ENCODE measurements around the gene POTEG.
"Not testable (repeated sequence)": the region's sequence is repeated elsewhere in the genome, so short reads cannot be mapped to it uniquely, and the experiment has no call there.

Gene POTEG

GRCh38 chr14:19371767-19372166 lies 62.4 kb downstream of the POTEG start:
- not testable (repeated sequence) for H3K36me3 ChIP-seq (ENCODE audit: control insufficient read depth, low read length); H3K27ac ChIP-seq (ENCODE audit: low read depth, low read length); H3K27me3 ChIP-seq (ENCODE audit: control insufficient read depth, low read length); H3K4me2 ChIP-seq (ENCODE audit: low read length); H4K20me1 ChIP-seq (ENCODE audit: control insufficient read depth, insufficient read depth, low read depth, low read length); H3K4me3 ChIP-seq (ENCODE audit: low read length); H3K9me2 ChIP-seq (replicated peaks; ENCODE audit: control insufficient read depth, low read length); H3K79me2 ChIP-seq (ENCODE audit: control insufficient read depth, low read length); H3K4me1 ChIP-seq (ENCODE audit: control insufficient read depth, low read length); H3K9me3 ChIP-seq (ENCODE audit: control insufficient read depth, insufficient read depth, low read length); H3F3A ChIP-seq (ENCODE audit: control insufficient read depth, insufficient read depth)

GRCh38 chr14:19362803-19363202 lies 71.3 kb downstream of the POTEG start:
- not testable (repeated sequence) for H3F3A ChIP-seq (ENCODE audit: control insufficient read depth, insufficient read depth); H3K4me2 ChIP-seq (ENCODE audit: low read length); H3K4me3 ChIP-seq (ENCODE audit: low read length); H3K9me2 ChIP-seq (replicated peaks; ENCODE audit: control insufficient read depth, low read length); H3K79me2 ChIP-seq (ENCODE audit: control insufficient read depth, low read length); H4K20me1 ChIP-seq (ENCODE audit: control insufficient read depth, insufficient read depth, low read depth, low read length); H3K27me3 ChIP-seq (ENCODE audit: control insufficient read depth, low read length); H3K27ac ChIP-seq (ENCODE audit: low read depth, low read length); H3K9me3 ChIP-seq (ENCODE audit: control insufficient read depth, insufficient read depth, low read length); H3K4me1 ChIP-seq (ENCODE audit: control insufficient read depth, low read length); H3K36me3 ChIP-seq (ENCODE audit: control insufficient read depth, low read length)

GRCh38 chr14:19362323-19362722 lies 71.8 kb downstream of the POTEG start:
- not testable (repeated sequence) for H3F3A ChIP-seq (ENCODE audit: control insufficient read depth, insufficient read depth); H3K9me3 ChIP-seq (ENCODE audit: control insufficient read depth, insufficient read depth, low read length); H4K20me1 ChIP-seq (ENCODE audit: control insufficient read depth, insufficient read depth, low read depth, low read length); H3K4me3 ChIP-seq (ENCODE audit: low read length); H3K4me2 ChIP-seq (ENCODE audit: low read length); H3K79me2 ChIP-seq (ENCODE audit: control insufficient read depth, low read length); H3K9me2 ChIP-seq (replicated peaks; ENCODE audit: control insufficient read depth, low read length); H3K27ac ChIP-seq (ENCODE audit: low read depth, low read length); H3K27me3 ChIP-seq (ENCODE audit: control insufficient read depth, low read length); H3K4me1 ChIP-seq (ENCODE audit: control insufficient read depth, low read length); H3K36me3 ChIP-seq (ENCODE audit: control insufficient read depth, low read length)

- not testable (repeated sequence) for H3K4me3 ChIP-seq (ENCODE audit: low read length); H4K20me1 ChIP-seq (ENCODE audit: control insufficient read depth, insufficient read depth, low read depth, low read length)
These were observed 72.4 kb downstream of the POTEG start for GRCh38 chr14:19361636-19362253.

GRCh38 chr14:19360937-19361635 lies 73.1 kb downstream of the POTEG start:
- H3K27me3 ChIP-seq (ENCODE audit: control insufficient read depth, low read length); H3F3A ChIP-seq (ENCODE audit: control insufficient read depth, insufficient read depth); H3K9me3 ChIP-seq (ENCODE audit: control insufficient read depth, insufficient read depth, low read length); H3K4me1 ChIP-seq (ENCODE audit: control insufficient read depth, low read length); H3K79me2 ChIP-seq (ENCODE audit: control insufficient read depth, low read length); H3K27ac ChIP-seq (ENCODE audit: low read depth, low read length); H4K20me1 ChIP-seq (ENCODE audit: control insufficient read depth, insufficient read depth, low read depth, low read length); H3K36me3 ChIP-seq (ENCODE audit: control insufficient read depth, low read length); H3K4me2 ChIP-seq (ENCODE audit: low read length); H3K4me3 ChIP-seq (ENCODE audit: low read length); H3K9me2 ChIP-seq (replicated peaks; ENCODE audit: control insufficient read depth, low read length): not testable (repeated sequence)

More at GRCh38 chr14:19361636-19362253, 72.4 kb downstream of the POTEG start:
- not testable (repeated sequence) for H3K9me2 ChIP-seq (replicated peaks; ENCODE audit: control insufficient read depth, low read length); H3K9me3 ChIP-seq (ENCODE audit: control insufficient read depth, insufficient read depth, low read length); H3K79me2 ChIP-seq (ENCODE audit: control insufficient read depth, low read length); H3K27me3 ChIP-seq (ENCODE audit: control insufficient read depth, low read length); H3F3A ChIP-seq (ENCODE audit: control insufficient read depth, insufficient read depth); H3K36me3 ChIP-seq (ENCODE audit: control insufficient read depth, low read length); H3K4me2 ChIP-seq (ENCODE audit: low read length); H3K27ac ChIP-seq (ENCODE audit: low read depth, low read length); H3K4me1 ChIP-seq (ENCODE audit: control insufficient read depth, low read length)
